CD4-positive, alpha-beta T cell (primary cell): ENCODE results near the gene LRPAP1. TPM values are rescaled to one million over a fixed set of nuclear protein-coding genes. Genes with fewer than 3 reads are reported as not detected.

ENCODE experiments used
- ATAC-seq: fragments of 200-7000 bp; cut with Tn5 transposase; one replicate; pipeline ENCODE4 v1.10.0; 2022; ENCODE audit warnings: mild to moderate bottlenecking; ENCODE audit not compliant: poor library complexity
- CTCF ChIA-PET: fragments of 350-600 bp; sonication (Branson Sonifier 250); formaldehyde crosslinking; loops from one replicate; lab custom pipeline; 2021; ENCODE audit warnings: antibody characterized with exemption, inconsistent platforms; lab: Charles Lee
- POLR2A ChIA-PET: fragments of 350-600 bp; sonication (Branson Sonifier 250); formaldehyde crosslinking; loops from one replicate; lab custom pipeline; 2021; ENCODE audit warnings: antibody characterized with exemption, inconsistent platforms; lab: Charles Lee
- DNase-seq, 14 experiments: peaks; one replicate each; pipeline ENCODE4 v3.0.0-alpha.2; 2013 to 2020; ENCODE audit warnings: mixed read lengths in 2 of 14
- H3K27ac ChIP-seq, 2 donors: one replicate each; pipeline versions ENCODE4 v1.5.1 to v1.7.0; 2013; ENCODE audit warnings: low read length in 2 of 2, low read depth in 1 of 2, mild to moderate bottlenecking in 1 of 2
- H3K27me3 ChIP-seq, 2 experiments: 1 replicate in 1 of 2; 2 replicates in 1 of 2; pipeline versions ENCODE4 v1.6.1 to v1.7.0; 2013; ENCODE audit warnings: low read length in 2 of 2, control low read depth in 1 of 2, mild to moderate bottlenecking in 1 of 2, moderate library complexity in 1 of 2; ENCODE audit not compliant: insufficient read depth in 2 of 2, control insufficient read depth in 1 of 2
- H3K36me3 ChIP-seq: one replicate; pipeline ENCODE4 v1.6.1; 2013; ENCODE audit warnings: low read length, control low read depth; ENCODE audit not compliant: insufficient read depth
- H3K4me1 ChIP-seq: one replicate; pipeline ENCODE4 v1.6.1; 2013; ENCODE audit warnings: low read length, control low read depth; ENCODE audit not compliant: insufficient read depth
- H3K4me3 ChIP-seq: one replicate; pipeline ENCODE4 v1.5.1; 2013; ENCODE audit warnings: mild to moderate bottlenecking, low read length, moderate library complexity
- H3K9me3 ChIP-seq, 2 experiments: 1 replicate in 1 of 2; 2 replicates in 1 of 2; pipeline versions ENCODE4 v1.6.1 to v1.7.0; 2013; ENCODE audit warnings: low read length in 2 of 2, mild to moderate bottlenecking in 2 of 2, control low read depth in 1 of 2, moderate library complexity in 1 of 2; ENCODE audit not compliant: control insufficient read depth in 1 of 2, insufficient read depth in 1 of 2
- H3K27ac Mint-ChIP-seq: one replicate; pipeline ENCODE4 v1.8.0; 2020; ENCODE audit warnings: mixed read lengths
- H3K27me3 Mint-ChIP-seq: one replicate; pipeline ENCODE4 v1.8.0; 2021; ENCODE audit warnings: mixed read lengths
- H3K36me3 Mint-ChIP-seq: one replicate; pipeline ENCODE4 v1.8.0; 2021; ENCODE audit warnings: low read depth, mixed read lengths
- H3K4me1 Mint-ChIP-seq: one replicate; pipeline ENCODE4 v1.8.0; 2021; ENCODE audit warnings: low read depth, mixed read lengths
- H3K4me3 Mint-ChIP-seq: one replicate; pipeline ENCODE4 v1.8.0; 2020; ENCODE audit warnings: mild to moderate bottlenecking, mixed read lengths
- H3K9me3 Mint-ChIP-seq: one replicate; pipeline ENCODE4 v1.8.0; 2020; ENCODE audit warnings: mixed read lengths
- CTCF ChIP-seq: fragments of 200-600 bp; IDR thresholded peaks from one replicate; pipeline ENCODE4 v1.8.0; 2022; ENCODE audit warnings: antibody characterized with exemption, mild to moderate bottlenecking
- intact Hi-C, 2 experiments: fragments of 100-400 bp; cut with DNase I in 1 of 2; cut with micrococcal nuclease in 1 of 2; formaldehyde crosslinking; loops; one replicate each; pipeline versions ENCODE4 v1.15.1 to v1.9.0; 2023 to 2025; cut with DNase I, micrococcal nuclease
- total RNA-seq, 174 experiments: library from RNA in 2 of 174; stranded (reverse) in 2 of 174; gene quantifications; one replicate each; pipeline ENCODE4 v1.2.3 and lab custom pipeline; 2021 to 2026

LRPAP1 gene
- total RNA-seq, 2 experiments from 2014 or later: 84.2 to 88.0 TPM

GRCh38 chr4:3501126-3501824 lies 30.9 kb downstream of the LRPAP1 start:
- Mint-ChIP-seq H3K9me3 (no peaks in the 10 kb centered on the region), H3K27me3 (no peaks in the 10 kb centered on the region), H3K4me1 (no peaks in the 10 kb centered on the region), H3K4me3 (no peak overlapping the region), H3K36me3 (peaks cover 30% of the 10 kb centered on the region), H3K27ac (no peak overlapping the region)
- DNase-seq (no peak), ATAC-seq (no peak)
- intact Hi-C loops: no loop called here
- H3K4me1 ChIP-seq: no peaks in the 10 kb centered on the region
- H3K27ac ChIP-seq: no peak overlapping the region
- TF ChIP-seq CTCF: no peak
- no peaks in the 10 kb centered on the region for H3K9me3 ChIP-seq
- ChIA-PET CTCF (no interaction called here), POLR2A (no interaction called here)
- no peak overlapping the region for H3K4me3 ChIP-seq
- peaks cover 29% of the 10 kb centered on the region for H3K36me3 ChIP-seq
- H3K27me3 ChIP-seq: no peaks in the 10 kb centered on the region

- no peak overlapping the region for H3K4me3 ChIP-seq
- no peaks in the 10 kb centered on the region for H3K27me3 Mint-ChIP-seq
- TF ChIP-seq CTCF: no peak
- H3K27ac Mint-ChIP-seq: no peak overlapping the region
- H3K9me3 Mint-ChIP-seq: no peaks in the 10 kb centered on the region
- ATAC-seq (no peak), DNase-seq (no peak)
- H3K4me1 Mint-ChIP-seq: no peaks in the 10 kb centered on the region
- CTCF ChIA-PET: no interaction called here
- H3K27ac ChIP-seq: no peak overlapping the region
- POLR2A ChIA-PET: no interaction called here
- no peak overlapping the region for H3K4me3 Mint-ChIP-seq
- no peaks in the 10 kb centered on the region for H3K9me3 ChIP-seq
- peaks cover 27% of the 10 kb centered on the region for H3K36me3 ChIP-seq
- peaks cover 0 to 6% of the 10 kb centered on the region in 2 experiments for H3K27me3 ChIP-seq
- intact Hi-C loops: no loop called here
- H3K4me1 ChIP-seq: no peaks in the 10 kb centered on the region
- H3K36me3 Mint-ChIP-seq: peaks cover 24% of the 10 kb centered on the region
Observed at GRCh38 chr4:3500634-3501101, 31.6 kb downstream of the LRPAP1 start.

GRCh38 chr4:3500111-3500510 lies 32.1 kb downstream of the LRPAP1 start:
- Histone ChIP-seq H3K36me3 (peaks cover 22% of the 10 kb centered on the region), H3K27me3 (peaks cover 4 to 9% of the 10 kb centered on the region in 2 experiments), H3K9me3 (peaks cover 0 to 4% of the 10 kb centered on the region in 2 experiments), H3K27ac (no peak overlapping the region), H3K4me3 (no peak overlapping the region), H3K4me1 (no peaks in the 10 kb centered on the region)
- H3K27ac Mint-ChIP-seq: no peak overlapping the region
- POLR2A ChIA-PET: no interaction called here
- H3K27me3 Mint-ChIP-seq: no peaks in the 10 kb centered on the region
- H3K9me3 Mint-ChIP-seq: no peaks in the 10 kb centered on the region
- CTCF ChIA-PET: no interaction called here
- peaks cover 19% of the 10 kb centered on the region for H3K36me3 Mint-ChIP-seq
- ATAC-seq (no peak), DNase-seq (no peak)
- no peak for TF ChIP-seq CTCF
- H3K4me3 Mint-ChIP-seq: no peak overlapping the region
- intact Hi-C loops: no loop called here
- H3K4me1 Mint-ChIP-seq: no peaks in the 10 kb centered on the region
